Cardiac fibroblast (primary cell): ENCODE measurements around the gene TCTN1.

Experiments
- DNase-seq, 2 donors: peaks; one replicate each; pipeline versions ENCODE4 v3.0.0 to v3.0.0-alpha.2; 2010; ENCODE audit warnings: low read depth in 2 of 2
- H3K4me3 ChIP-seq, 2 donors: replicated peaks in 1 of 2; 1 replicate in 1 of 2; 2 replicates in 1 of 2; pipeline ENCODE4 v1.5.1; 2011; ENCODE audit warnings: low read depth in 2 of 2, low read length in 2 of 2, mild to moderate bottlenecking in 2 of 2, moderate library complexity in 1 of 2
- CTCF ChIP-seq: IDR thresholded peaks from one replicate; pipeline ENCODE4 v1.5.1; 2011; ENCODE audit warnings: low read depth, mild to moderate bottlenecking, low read length, inconsistent platforms

Gene TCTN1

GRCh38 chr12:110619534-110619953 lies 5.6 kb downstream of the TCTN1 start:
- H3K4me3 ChIP-seq, result no peak overlapping the region
- TF ChIP-seq CTCF, result no peak
- DNase-seq, result no peak

- no peak for DNase-seq
- no peak for TF ChIP-seq CTCF
- H3K4me3 ChIP-seq, result no peak overlapping the region
These were observed 8.7 kb downstream of the TCTN1 start for GRCh38 chr12:110622582-110622981.

- no peak overlapping the region for H3K4me3 ChIP-seq
- no peak for DNase-seq
- TF ChIP-seq CTCF, result no peak
These were observed 13.7 kb downstream of the TCTN1 start for GRCh38 chr12:110627500-110628195.

- no peak for TF ChIP-seq CTCF
- no peak overlapping the region for H3K4me3 ChIP-seq
- no peak for DNase-seq
These were observed 21.1 kb downstream of the TCTN1 start for GRCh38 chr12:110635055-110635454.

- no peak for TF ChIP-seq CTCF
- no peak overlapping the region for H3K4me3 ChIP-seq
- no peak for DNase-seq
These were observed 22.6 kb downstream of the TCTN1 start for GRCh38 chr12:110636516-110636915.

- TF ChIP-seq CTCF, result no peak
- DNase-seq, result no peak
- H3K4me3 ChIP-seq, result no peak overlapping the region
These were observed 24.0 kb downstream of the TCTN1 start for GRCh38 chr12:110637869-110638441.
